HEK293T (cell line): ENCODE data around the gene SLC9A9.

Experiments used
- CTCF ChIA-PET: fragments of 350-600 bp; formaldehyde crosslinking; extraction: SDS; loops from one replicate; lab custom pipeline; 2021; ENCODE audit warnings: antibody characterized with exemption, inconsistent platforms; lab: Yijun Ruan, JAX
- POLR2A ChIA-PET: fragments of 350-600 bp; formaldehyde crosslinking; extraction: SDS; loops from one replicate; lab custom pipeline; 2020; ENCODE audit warnings: antibody characterized with exemption, inconsistent platforms; lab: Yijun Ruan, JAX
- DNase-seq: peaks from one replicate; pipeline ENCODE4 v3.0.0; 2012; ENCODE audit warnings: mixed read lengths; ENCODE audit errors: extremely low spot score
- ARNT ChIP-seq: fragments of 450-650 bp; IDR thresholded peaks from 2 replicates; pipeline ENCODE4 v1.6.1; 2017; ENCODE audit warnings: mild to moderate bottlenecking
- BHLHE40 ChIP-seq: fragments of 450-650 bp; IDR thresholded peaks from 2 replicates; pipeline ENCODE4 v1.6.1; 2016; ENCODE audit warnings: mild to moderate bottlenecking, moderate library complexity, borderline replicate concordance
- CTBP1 ChIP-seq: fragments of 450-650 bp; IDR thresholded peaks from 2 replicates; pipeline ENCODE4 v1.6.1; 2016; ENCODE audit warnings: borderline replicate concordance
- ELF4 ChIP-seq: fragments of 450-650 bp; IDR thresholded peaks from 2 replicates; pipeline ENCODE4 v1.6.1; 2017; ENCODE audit warnings: antibody characterized with exemption
- FOXA1 ChIP-seq: fragments of 450-650 bp; IDR thresholded peaks from 2 replicates; pipeline ENCODE4 v1.6.1; 2016; ENCODE audit warnings: mild to moderate bottlenecking
- FOXK2 ChIP-seq: fragments of 450-650 bp; IDR thresholded peaks from 2 replicates; pipeline ENCODE4 v1.6.1; 2016; ENCODE audit warnings: mild to moderate bottlenecking
- FOXM1 ChIP-seq: fragments of 450-650 bp; IDR thresholded peaks from 2 replicates; pipeline ENCODE4 v1.6.1; 2017; ENCODE audit warnings: mild to moderate bottlenecking, borderline replicate concordance
- HDGF ChIP-seq: fragments of 450-650 bp; IDR thresholded peaks from 2 replicates; pipeline ENCODE4 v1.6.1; 2017; ENCODE audit warnings: antibody characterized with exemption, borderline replicate concordance
- L3MBTL2 ChIP-seq: fragments of 450-650 bp; conservative IDR thresholded peaks from 2 replicates; pipeline ENCODE4 v1.6.1; 2016; ENCODE audit warnings: mild to moderate bottlenecking
- LEF1 ChIP-seq: fragments of 450-650 bp; IDR thresholded peaks from 2 replicates; pipeline ENCODE4 v1.6.1; 2017; ENCODE audit warnings: mild to moderate bottlenecking, borderline replicate concordance
- NFRKB ChIP-seq: fragments of 450-650 bp; IDR thresholded peaks from 2 replicates; pipeline ENCODE4 v1.6.1; 2016; ENCODE audit warnings: mild to moderate bottlenecking, moderate library complexity
- PKNOX1 ChIP-seq: fragments of 450-650 bp; IDR thresholded peaks from 2 replicates; pipeline ENCODE4 v1.6.1; 2016
- SP1 ChIP-seq: fragments of 450-650 bp; IDR thresholded peaks from 2 replicates; pipeline ENCODE4 v1.6.1; 2017
- SUZ12 ChIP-seq: fragments of 450-650 bp; IDR thresholded peaks from 2 replicates; pipeline ENCODE4 v1.6.1; 2016; ENCODE audit warnings: mild to moderate bottlenecking
- TARDBP ChIP-seq: fragments of 450-650 bp; IDR thresholded peaks from 2 replicates; pipeline ENCODE4 v1.6.1; 2016
- ZNF384 ChIP-seq: fragments of 450-650 bp; IDR thresholded peaks from 2 replicates; pipeline ENCODE4 v1.6.1; 2016

SLC9A9 gene

GRCh38 chr3:143445118-143445517, 403.1 kb downstream of the SLC9A9 start:
- no peak for DNase-seq
- POLR2A ChIA-PET = no interaction called here
- CTCF ChIA-PET = no interaction called here
- no peak for TF ChIP-seq NFRKB
- no peak for TF ChIP-seq ELF4
- no peak for TF ChIP-seq FOXK2
- no peak for TF ChIP-seq LEF1
- no peak for TF ChIP-seq L3MBTL2
- TF ChIP-seq SP1 = no peak
- no peak for TF ChIP-seq PKNOX1
- no peak for TF ChIP-seq FOXA1
- TF ChIP-seq BHLHE40 = no peak
- no peak for TF ChIP-seq TARDBP
- TF ChIP-seq HDGF = no peak
- no peak for TF ChIP-seq ZNF384
- TF ChIP-seq SUZ12 = no peak
- no peak for TF ChIP-seq CTBP1
- TF ChIP-seq FOXM1 = no peak
- TF ChIP-seq ARNT = no peak

GRCh38 chr3:143443851-143444331, 404.4 kb downstream of the SLC9A9 start:
- DNase-seq = no peak

GRCh38 chr3:143442814-143443447, 405.3 kb downstream of the SLC9A9 start:
- no peak for TF ChIP-seq FOXK2
- POLR2A ChIA-PET = no interaction called here
- no peak for DNase-seq
- CTCF ChIA-PET = no interaction called here

More at GRCh38 chr3:143443851-143444331, 404.4 kb downstream of the SLC9A9 start:
- CTCF ChIA-PET = no interaction called here
- POLR2A ChIA-PET = no interaction called here
- TF ChIP-seq L3MBTL2 (no peak), CTBP1 (no peak), FOXM1 (no peak), HDGF (no peak), NFRKB (no peak), ELF4 (no peak), FOXA1 (no peak), PKNOX1 (no peak), LEF1 (no peak), SP1 (no peak), BHLHE40 (no peak), ARNT (no peak), FOXK2 (no peak), SUZ12 (no peak)

GRCh38 chr3:143441516-143442171, 406.6 kb downstream of the SLC9A9 start:
- TF ChIP-seq FOXA1 (no peak), ZNF384 (no peak), NFRKB (no peak), ELF4 (no peak), FOXK2 (no peak), L3MBTL2 (no peak), PKNOX1 (no peak), HDGF (no peak), SUZ12 (no peak)
- POLR2A ChIA-PET = no interaction called here
- CTCF ChIA-PET = no interaction called here
- DNase-seq = no peak

- ChIA-PET POLR2A (no interaction called here), CTCF (no interaction called here)
- no peak for DNase-seq
- TF ChIP-seq NFRKB (no peak), L3MBTL2 (no peak), BHLHE40 (no peak), SP1 (no peak), ZNF384 (no peak), HDGF (no peak), FOXM1 (no peak), ELF4 (no peak), SUZ12 (no peak), ARNT (no peak), FOXA1 (no peak), FOXK2 (no peak), CTBP1 (no peak)
Measured at GRCh38 chr3:143439817-143440216, 408.5 kb downstream of the SLC9A9 start.

GRCh38 chr3:143437405-143437804, 410.9 kb downstream of the SLC9A9 start:
- TF ChIP-seq TARDBP = no peak
- TF ChIP-seq CTBP1 = no peak
- DNase-seq = no peak
- ChIA-PET POLR2A (no interaction called here), CTCF (no interaction called here)
